RKO (cell line): ENCODE measurements around the gene ESPN.
A peak's percentile ranks its signal among the peaks of the same experiment; 100 is the strongest.
"Not testable (repeated sequence)": the region's sequence is repeated elsewhere in the genome, so short reads cannot be mapped to it uniquely, and the experiment has no call there.

Source experiments
- DNase-seq: peaks from one replicate; pipeline ENCODE4 v3.0.0-alpha.2; 2016; ENCODE audit warnings: low spot score

The ESPN gene

DNA sequence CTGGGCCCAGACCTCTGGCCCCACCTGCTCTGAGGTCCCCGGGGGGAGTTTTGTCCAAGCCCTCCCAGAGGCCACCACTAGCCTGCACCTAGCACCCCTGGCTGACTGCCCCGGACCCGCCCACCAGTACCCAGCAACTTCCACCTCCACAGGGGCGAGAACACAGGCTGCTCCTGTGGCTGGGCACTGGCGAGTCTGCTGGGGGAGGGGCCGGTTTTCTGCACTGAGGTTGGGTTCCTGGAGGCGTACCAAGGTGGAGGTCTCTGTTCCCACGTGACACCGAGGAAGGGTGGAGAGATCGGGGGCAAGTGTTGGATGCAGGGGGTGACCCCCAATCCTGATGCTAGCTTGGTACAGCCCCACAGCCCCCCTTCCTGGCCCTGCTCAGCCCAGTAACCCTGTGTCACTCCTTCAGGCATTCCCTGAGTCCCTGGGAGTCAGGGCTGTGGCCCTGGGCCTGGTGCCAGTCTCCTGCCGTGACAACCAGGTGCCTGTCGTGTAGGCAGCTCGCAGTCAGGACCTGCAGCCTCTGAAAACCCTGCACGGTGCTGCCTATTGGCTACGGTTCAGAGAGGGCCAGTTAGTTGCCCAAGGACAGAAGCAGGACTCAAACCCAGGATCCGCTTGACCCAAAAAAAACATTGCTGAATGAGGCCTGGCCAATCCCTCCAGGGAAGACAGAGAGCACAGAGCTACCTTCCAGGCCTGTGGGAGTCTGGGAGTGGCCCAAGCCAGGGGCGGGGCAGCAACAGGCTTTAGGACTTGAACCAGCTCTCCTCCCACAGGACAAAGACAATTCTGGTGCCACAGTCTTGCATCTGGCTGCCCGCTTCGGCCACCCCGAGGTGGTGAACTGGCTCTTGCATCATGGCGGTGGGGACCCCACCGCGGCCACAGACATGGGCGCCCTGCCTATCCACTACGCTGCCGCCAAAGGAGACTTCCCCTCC lies 3.1 kb downstream of the ESPN start:
- no peak for DNase-seq

DNA sequence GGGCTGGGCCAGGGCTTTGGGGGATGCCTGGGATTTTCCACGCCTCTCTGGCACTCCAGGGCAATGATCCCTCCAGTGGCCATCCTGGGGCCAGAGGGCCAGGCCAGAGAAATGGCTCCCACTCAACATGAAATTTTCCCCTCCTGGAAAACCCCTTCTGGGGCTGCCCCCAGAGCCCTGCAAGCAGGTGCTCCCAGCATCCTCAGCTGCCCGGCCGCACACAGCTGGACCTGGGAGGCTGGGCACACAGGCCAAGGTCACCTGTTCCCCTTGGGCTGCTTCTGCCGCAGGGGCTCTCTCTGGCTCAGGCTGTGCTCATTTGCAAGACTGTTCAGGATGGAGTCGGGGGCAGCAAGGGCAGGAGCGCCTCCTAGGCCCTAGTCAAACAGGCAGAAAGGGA lies 3.9 kb downstream of the ESPN start:
- DNase-seq = not testable (repeated sequence)

DNA sequence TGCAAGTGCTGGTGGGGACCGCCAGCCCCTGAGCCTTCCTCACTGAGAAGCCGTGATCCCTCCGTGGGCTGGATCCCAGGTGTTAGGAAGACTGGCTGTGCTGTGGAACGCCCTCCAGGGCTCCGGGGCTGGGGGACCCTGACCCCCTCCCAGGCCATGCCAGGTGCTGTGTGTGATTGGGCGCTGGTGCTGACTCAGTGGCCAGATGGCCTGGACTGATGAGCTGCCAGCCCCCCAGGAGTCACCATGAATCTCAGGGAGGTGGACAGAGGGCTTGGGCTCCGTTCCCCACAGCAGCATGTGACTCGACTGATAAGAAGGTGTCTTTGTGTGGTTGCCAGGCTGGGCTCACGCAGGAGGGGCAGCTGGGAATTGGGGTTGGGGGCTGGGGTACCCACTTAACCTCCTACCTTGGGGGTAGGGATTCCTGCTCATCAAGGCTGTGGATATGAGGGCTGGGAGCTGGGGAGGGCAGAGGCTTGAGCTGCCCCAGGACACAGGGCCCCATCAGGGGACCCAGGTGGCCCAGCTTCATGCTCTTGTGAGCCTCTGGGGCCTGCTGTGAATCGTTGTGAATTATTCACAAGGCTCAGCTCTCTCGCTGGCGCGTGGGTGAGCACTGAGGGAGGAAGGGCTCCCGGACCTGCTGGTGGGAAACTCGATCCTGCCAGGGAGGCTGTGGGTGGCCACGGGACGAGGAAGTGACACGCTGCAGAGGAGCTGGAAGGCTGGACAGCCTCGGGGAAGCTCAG lies 5.3 kb downstream of the ESPN start:
- DNase-seq = not testable (repeated sequence)

GRCh38 chr1:6431645-6432579 lies 7.3 kb downstream of the ESPN start:
- DNase-seq = not testable (repeated sequence)

DNA sequence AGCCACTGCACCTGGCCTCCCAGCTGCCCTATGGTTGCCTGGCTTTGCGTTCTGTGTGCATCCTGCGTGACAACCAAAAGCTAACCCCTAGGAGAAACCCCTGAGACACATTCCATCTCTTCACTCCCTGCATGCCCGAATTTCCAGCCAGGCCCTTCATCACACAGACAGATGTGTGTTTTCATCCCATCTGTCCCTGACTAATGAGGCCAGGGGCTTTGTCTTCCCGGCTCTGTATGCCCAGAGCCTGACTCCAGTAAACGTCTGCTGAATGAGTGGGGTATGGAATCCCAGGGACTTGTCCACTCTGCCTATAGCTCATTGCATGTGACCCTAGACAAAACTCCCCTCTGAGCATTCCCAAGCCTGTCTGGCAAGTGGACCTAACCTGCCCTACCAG lies 9.6 kb downstream of the ESPN start:
- no peak for DNase-seq

DNA sequence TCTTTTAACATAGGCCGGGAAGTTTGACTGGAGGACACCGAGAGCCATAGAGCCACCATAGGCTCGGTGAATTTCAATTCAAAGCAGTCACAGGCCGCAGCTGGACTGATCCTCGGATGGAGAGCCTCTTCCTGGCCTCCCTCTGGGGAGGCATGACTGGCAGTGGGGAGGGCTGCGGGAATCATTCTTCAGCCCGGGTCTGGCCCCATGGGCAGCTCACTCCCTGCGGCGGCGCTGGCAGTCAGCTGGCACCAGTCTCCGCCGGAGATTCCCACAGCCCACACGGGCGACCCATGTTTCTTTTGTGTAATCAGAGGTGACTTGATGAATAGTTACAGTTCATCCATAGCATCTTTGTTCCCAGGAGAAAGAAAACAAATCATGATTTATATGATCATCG lies 10.6 kb downstream of the ESPN start:
- no peak for DNase-seq

- DNase-seq = no peak
Observed at GRCh38 chr1:6435547-6435946, 11.0 kb downstream of the ESPN start.

- DNase-seq = not testable (repeated sequence)
Observed at GRCh38 chr1:6436277-6436676, 11.7 kb downstream of the ESPN start.

DNA sequence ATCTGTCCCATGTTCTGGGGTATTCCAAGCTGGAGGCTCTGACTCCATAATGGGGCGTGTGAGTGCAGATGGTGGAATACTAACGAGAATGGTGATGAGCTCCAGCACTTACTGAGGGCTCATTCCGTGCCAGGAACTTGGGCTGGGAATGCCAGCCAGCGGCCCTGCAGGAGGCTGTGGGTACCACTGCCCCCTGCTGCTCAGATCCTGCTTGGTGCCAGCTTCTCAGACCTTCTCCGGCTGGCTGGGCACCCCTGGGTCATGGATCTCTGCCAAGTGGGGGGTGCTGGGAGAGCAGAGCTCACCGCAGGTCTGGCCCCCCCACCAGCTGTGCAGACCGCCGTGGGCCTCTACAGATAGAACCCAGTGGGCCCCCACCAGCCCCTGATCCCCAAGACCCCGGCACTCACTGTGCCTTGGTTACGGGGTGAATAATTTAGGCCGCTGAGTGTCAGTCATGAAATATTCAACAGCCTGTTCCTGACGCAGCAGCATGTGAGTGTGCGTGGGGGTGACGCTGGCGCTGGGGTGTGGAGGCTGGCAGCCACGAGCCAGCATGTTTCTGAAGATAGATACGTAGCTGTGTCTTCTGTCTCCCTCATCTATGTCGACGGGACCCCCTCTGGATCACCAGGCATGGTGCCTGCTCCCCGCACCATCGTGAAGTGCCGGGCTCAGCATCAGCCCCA lies 12.6 kb downstream of the ESPN start:
- DNase-seq = peak; percentile 41

GRCh38 chr1:6438047-6438525 lies 13.5 kb downstream of the ESPN start:
- DNase-seq = peak; percentile 53

- DNase-seq = peak; percentile 23
Observed at GRCh38 chr1:6440198-6441126, 15.9 kb downstream of the ESPN start.

GRCh38 chr1:6441586-6441985 lies 17.0 kb downstream of the ESPN start:
- no peak for DNase-seq

GRCh38 chr1:6443339-6444115 lies 19.0 kb downstream of the ESPN start:
- DNase-seq = no peak

GRCh38 chr1:6444377-6444776 lies 19.8 kb downstream of the ESPN start:
- no peak for DNase-seq

DNA sequence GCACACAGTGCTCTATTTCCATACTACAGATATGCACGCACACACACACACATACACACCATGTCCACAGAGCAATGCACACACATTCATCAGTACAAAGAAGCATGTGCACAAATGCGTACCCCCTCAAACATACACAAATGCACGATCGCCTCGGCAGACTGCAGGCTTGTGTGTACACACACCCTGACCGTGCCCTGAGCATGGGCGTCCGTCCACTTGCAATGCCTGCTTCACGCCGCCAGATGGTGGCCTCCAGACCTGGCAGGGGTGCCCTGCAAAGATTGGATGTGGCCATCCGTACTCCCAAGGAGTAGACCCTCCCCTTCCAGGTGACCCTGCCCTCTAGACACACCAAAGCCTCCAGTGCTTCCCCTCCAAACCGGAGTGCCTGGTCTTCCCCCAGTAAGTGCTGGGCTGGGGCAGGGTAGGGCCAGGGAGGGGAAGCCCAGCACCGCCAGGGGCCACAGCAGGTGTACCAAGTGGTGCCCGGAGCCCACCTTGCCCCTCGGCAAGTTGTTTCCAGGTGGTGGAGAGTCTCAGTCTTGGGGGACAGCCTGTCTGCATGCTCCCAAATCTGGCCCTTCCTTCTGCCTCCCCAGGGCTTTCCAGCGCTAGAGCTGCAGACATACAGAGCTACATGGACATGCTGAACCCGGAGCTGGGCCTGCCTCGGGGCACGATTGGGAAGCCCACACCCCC lies 20.6 kb downstream of the ESPN start:
- peak; percentile 34 for DNase-seq

- DNase-seq = not testable (repeated sequence)
Observed at GRCh38 chr1:6445929-6446328, 21.4 kb downstream of the ESPN start.

- DNase-seq = no peak
Observed at GRCh38 chr1:6446665-6447015, 22.1 kb downstream of the ESPN start.

DNA sequence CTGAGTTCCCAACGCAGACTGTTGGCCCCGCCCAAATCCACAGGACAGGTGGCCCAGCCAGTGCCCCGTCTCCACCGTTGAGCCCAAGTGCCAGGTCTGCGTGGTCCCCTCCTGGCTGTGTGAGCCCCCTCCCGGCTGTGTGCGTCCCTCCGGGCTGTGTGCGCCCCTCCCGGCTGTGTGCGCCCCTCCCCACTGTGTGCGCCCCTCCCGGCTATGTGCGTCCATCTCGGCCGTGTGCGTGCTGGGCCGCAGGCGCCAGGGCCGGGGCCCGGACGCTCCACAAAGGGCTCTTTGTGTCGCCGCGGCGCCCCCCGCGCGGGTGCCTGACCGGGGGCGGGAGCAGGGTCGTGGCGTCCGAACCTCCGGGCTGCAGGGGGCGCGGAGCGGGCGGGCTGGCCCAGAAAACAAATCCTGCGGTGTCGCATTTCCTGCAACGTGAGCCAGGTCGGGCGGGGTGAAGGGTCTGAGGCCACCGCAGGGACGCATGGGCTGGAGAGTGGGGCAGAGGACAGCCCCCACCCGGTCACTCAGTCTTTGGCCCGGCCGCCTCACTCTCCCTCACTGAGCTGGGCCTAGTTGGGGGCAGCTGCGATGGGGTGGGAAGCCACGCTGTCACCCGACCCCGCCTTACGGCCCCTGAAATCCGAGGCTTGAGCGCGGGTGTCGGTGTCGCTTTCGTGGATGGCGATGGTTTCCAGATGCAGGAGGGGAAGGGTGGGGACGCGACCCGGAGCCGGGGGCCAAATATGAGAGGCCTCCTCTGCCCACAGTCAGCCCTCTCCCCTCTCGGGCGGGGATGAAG lies 22.6 kb downstream of the ESPN start:
- no peak for DNase-seq
